ENCODE measurements around the gene ANXA9.

ANXA9 gene

DNA sequence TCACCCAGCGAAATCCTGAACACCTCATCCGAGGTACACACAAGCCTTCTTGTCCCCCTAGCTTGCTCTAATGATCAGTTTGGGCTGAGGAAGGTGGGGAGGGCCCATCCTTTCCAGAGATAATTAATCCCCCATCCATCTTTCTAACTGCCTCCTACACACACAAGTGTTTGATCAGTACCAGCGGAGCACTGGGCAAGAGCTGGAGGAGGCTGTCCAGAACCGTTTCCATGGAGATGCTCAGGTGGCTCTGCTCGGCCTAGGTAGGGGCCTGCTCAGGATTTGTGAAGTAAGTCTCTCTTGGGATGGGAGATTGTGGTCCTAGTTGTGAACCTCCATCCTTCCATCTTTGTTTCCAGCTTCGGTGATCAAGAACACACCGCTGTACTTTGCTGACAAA, 5.8 kb downstream of the ANXA9 start:
- TF ChIP-seq CEBPB (IDR thresholded peaks at IDR 0.05) (no peak), RAD21 (IDR thresholded peaks at IDR 0.05; ENCODE audit: low read depth) (no peak), EP300 (IDR thresholded peaks at IDR 0.05; ENCODE audit: borderline replicate concordance) (no peak), TCF12 (IDR thresholded peaks at IDR 0.05; ENCODE audit: low read depth) (no peak), USF1 (IDR thresholded peaks at IDR 0.05) (no peak), NFIC (IDR thresholded peaks at IDR 0.05) (no peak), ZBTB7A (IDR thresholded peaks at IDR 0.05; ENCODE audit: low read depth) (no peak), EGR1 (IDR thresholded peaks at IDR 0.05) (no peak), CREB1 (IDR thresholded peaks at IDR 0.05; ENCODE audit: low read depth) (no peak), FOXM1 (IDR thresholded peaks at IDR 0.05; ENCODE audit: borderline replicate concordance, low read depth) (no peak), YY1 (IDR thresholded peaks at IDR 0.05; ENCODE audit: low read depth) (no peak), MAX (IDR thresholded peaks at IDR 0.05) (no peak), TAF1 (IDR thresholded peaks at IDR 0.05; ENCODE audit: low read depth) (no peak), TEAD4 (IDR thresholded peaks at IDR 0.05) (no peak)
- TF ChIP-seq, protein P1, sequence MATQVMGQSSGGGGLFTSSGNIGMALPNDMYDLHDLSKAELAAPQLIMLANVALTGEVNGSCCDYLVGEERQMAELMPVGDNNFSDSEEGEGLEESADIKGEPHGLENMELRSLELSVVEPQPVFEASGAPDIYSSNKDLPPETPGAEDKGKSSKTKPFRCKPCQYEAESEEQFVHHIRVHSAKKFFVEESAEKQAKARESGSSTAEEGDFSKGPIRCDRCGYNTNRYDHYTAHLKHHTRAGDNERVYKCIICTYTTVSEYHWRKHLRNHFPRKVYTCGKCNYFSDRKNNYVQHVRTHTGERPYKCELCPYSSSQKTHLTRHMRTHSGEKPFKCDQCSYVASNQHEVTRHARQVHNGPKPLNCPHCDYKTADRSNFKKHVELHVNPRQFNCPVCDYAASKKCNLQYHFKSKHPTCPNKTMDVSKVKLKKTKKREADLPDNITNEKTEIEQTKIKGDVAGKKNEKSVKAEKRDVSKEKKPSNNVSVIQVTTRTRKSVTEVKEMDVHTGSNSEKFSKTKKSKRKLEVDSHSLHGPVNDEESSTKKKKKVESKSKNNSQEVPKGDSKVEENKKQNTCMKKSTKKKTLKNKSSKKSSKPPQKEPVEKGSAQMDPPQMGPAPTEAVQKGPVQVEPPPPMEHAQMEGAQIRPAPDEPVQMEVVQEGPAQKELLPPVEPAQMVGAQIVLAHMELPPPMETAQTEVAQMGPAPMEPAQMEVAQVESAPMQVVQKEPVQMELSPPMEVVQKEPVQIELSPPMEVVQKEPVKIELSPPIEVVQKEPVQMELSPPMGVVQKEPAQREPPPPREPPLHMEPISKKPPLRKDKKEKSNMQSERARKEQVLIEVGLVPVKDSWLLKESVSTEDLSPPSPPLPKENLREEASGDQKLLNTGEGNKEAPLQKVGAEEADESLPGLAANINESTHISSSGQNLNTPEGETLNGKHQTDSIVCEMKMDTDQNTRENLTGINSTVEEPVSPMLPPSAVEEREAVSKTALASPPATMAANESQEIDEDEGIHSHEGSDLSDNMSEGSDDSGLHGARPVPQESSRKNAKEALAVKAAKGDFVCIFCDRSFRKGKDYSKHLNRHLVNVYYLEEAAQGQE (IDR thresholded peaks at IDR 0.05; ENCODE audit: low read depth) = no peak

- TF ChIP-seq TCF12 (IDR thresholded peaks at IDR 0.05; ENCODE audit: low read depth) (no peak), FOXM1 (IDR thresholded peaks at IDR 0.05; ENCODE audit: borderline replicate concordance, low read depth) (no peak), MAX (IDR thresholded peaks at IDR 0.05) (no peak), TAF1 (IDR thresholded peaks at IDR 0.05; ENCODE audit: low read depth) (no peak), NFIC (IDR thresholded peaks at IDR 0.05) (no peak), EP300 (IDR thresholded peaks at IDR 0.05; ENCODE audit: borderline replicate concordance) (no peak), CREB1 (IDR thresholded peaks at IDR 0.05; ENCODE audit: low read depth) (no peak), RAD21 (IDR thresholded peaks at IDR 0.05; ENCODE audit: low read depth) (no peak), CEBPB (IDR thresholded peaks at IDR 0.05) (no peak), TEAD4 (IDR thresholded peaks at IDR 0.05) (no peak), ZBTB7A (IDR thresholded peaks at IDR 0.05; ENCODE audit: low read depth) (no peak), YY1 (IDR thresholded peaks at IDR 0.05; ENCODE audit: low read depth) (no peak), EGR1 (IDR thresholded peaks at IDR 0.05) (no peak), USF1 (IDR thresholded peaks at IDR 0.05) (no peak)
- TF ChIP-seq, protein P1 (IDR thresholded peaks at IDR 0.05; ENCODE audit: low read depth) = no peak
Measured at GRCh38 chr1:150992626-150993025, 10.5 kb downstream of the ANXA9 start.

DNA sequence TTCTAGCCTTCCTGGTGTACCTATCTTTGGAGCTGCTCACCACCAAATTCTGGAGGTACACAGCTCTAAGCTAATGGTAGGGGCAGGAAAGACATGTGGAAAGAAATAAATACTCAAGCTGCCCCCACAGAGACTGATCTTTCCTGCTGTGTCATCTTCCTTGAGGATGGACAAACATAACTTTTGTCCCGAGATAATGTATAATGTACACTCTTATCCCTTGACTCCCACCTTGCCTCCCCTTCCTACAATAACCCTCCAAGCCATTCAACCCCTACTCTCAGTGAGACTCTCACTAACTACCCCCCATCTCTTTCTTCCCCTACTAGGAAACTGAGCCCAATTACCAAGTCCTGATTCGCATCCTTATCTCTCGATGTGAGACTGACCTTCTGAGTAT, 12.2 kb downstream of the ANXA9 start:
- TF ChIP-seq EGR1 (IDR thresholded peaks at IDR 0.05) (no peak), EP300 (IDR thresholded peaks at IDR 0.05; ENCODE audit: borderline replicate concordance) (no peak), ZBTB7A (IDR thresholded peaks at IDR 0.05; ENCODE audit: low read depth) (no peak), MAX (IDR thresholded peaks at IDR 0.05) (no peak), CREB1 (IDR thresholded peaks at IDR 0.05; ENCODE audit: low read depth) (no peak), FOXM1 (IDR thresholded peaks at IDR 0.05; ENCODE audit: borderline replicate concordance, low read depth) (no peak), RAD21 (IDR thresholded peaks at IDR 0.05; ENCODE audit: low read depth) (no peak), TAF1 (IDR thresholded peaks at IDR 0.05; ENCODE audit: low read depth) (no peak), CEBPB (IDR thresholded peaks at IDR 0.05) (no peak), USF1 (IDR thresholded peaks at IDR 0.05) (no peak), TEAD4 (IDR thresholded peaks at IDR 0.05) (no peak), TCF12 (IDR thresholded peaks at IDR 0.05; ENCODE audit: low read depth) (no peak), NFIC (IDR thresholded peaks at IDR 0.05) (no peak), YY1 (IDR thresholded peaks at IDR 0.05; ENCODE audit: low read depth) (no peak)
- TF ChIP-seq, protein P1 (IDR thresholded peaks at IDR 0.05; ENCODE audit: low read depth) = no peak
